GM18951 (cell line): ENCODE results near the gene ATP8A2.

Experiments
- POLR2A ChIP-seq: IDR thresholded peaks from 4 replicates; pipeline ENCODE4 v1.6.1; 2011; ENCODE audit warnings: mild to moderate bottlenecking; ENCODE audit not compliant: insufficient read length, insufficient read depth; ENCODE audit errors: extremely low read depth
- in situ Hi-C: fragments of 300-500 bp; cut with MboI; formaldehyde crosslinking; loops from one replicate; pipeline ENCODE4 v1.12.0; 2022; ENCODE audit warnings: low sequenced_read_pairs, mixed read lengths, inconsistent platforms; ENCODE audit not compliant: unreplicated experiment

Gene ATP8A2

GRCh38 chr13:26058704-26059103 is 686.9 kb downstream of the ATP8A2 start:
- in situ Hi-C loops = no loop called here
- TF ChIP-seq POLR2A = no peak

DNA sequence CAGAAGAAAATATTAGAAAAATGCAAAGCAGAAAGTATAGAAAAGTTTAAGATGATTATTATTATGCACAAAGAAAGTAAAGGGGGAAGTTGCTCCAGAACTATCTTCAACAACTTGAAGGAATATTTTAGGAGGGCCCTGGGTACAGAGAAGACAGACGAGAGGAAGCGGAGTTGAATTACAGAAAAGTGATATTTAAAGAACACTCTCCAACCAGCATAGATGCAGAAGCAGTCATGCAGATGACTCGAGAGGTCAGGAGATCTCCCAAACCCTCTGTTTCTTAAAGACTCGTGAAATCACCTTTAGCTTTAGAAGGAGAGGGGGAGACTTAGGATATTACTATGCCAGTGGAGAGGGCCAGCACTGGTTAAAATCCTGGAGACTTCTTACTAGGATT is 688.6 kb downstream of the ATP8A2 start:
- in situ Hi-C loops = loop anchor here (10.0 kb wide), 2 partner anchors 226 to 486 kb away; no protein-coding TSS in a partner anchor
- no peak for TF ChIP-seq POLR2A

- in situ Hi-C loops = loop anchor here (10.0 kb wide), 2 partner anchors 226 to 486 kb away; no protein-coding TSS in a partner anchor
- no peak for TF ChIP-seq POLR2A
These were observed 689.5 kb downstream of the ATP8A2 start for GRCh38 chr13:26061256-26061655.

DNA sequence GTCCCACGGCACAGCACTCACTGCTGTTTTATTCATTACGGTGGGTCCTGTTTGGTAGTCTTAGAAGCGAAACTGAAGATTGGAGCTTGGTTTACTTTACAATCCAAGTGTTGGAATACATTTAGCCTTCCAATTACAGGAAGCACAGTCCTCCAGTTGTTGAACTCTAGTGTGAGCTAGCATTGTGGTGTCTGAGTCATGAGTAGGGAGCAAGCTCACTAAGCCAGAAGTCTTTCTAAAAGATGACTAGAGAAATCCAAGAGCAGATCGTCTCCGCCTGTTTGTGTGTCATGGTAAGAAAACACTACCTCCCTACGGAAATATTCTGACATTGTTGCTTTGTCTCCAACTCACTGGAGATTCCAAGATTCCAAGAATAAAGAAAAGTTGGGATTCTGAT is 690.2 kb downstream of the ATP8A2 start:
- TF ChIP-seq POLR2A = no peak
- in situ Hi-C loops = loop anchor here (10.0 kb wide), 2 partner anchors 227 to 487 kb away; no protein-coding TSS in a partner anchor

- TF ChIP-seq POLR2A = no peak
- in situ Hi-C loops = loop anchor here (10.0 kb wide), 2 partner anchors 228 to 488 kb away; no protein-coding TSS in a partner anchor
These were observed 691.2 kb downstream of the ATP8A2 start for GRCh38 chr13:26062853-26063444.

GRCh38 chr13:26066492-26066891 is 694.7 kb downstream of the ATP8A2 start:
- in situ Hi-C loops = loop anchor here (10.0 kb wide), 2 partner anchors 232 to 492 kb away; no protein-coding TSS in a partner anchor

GRCh38 chr13:26067601-26068000 is 695.8 kb downstream of the ATP8A2 start:
- in situ Hi-C loops = loop anchor here (10.0 kb wide), 2 partner anchors 233 to 493 kb away; no protein-coding TSS in a partner anchor
- no peak for TF ChIP-seq POLR2A

GRCh38 chr13:26068372-26068771 is 696.6 kb downstream of the ATP8A2 start:
- in situ Hi-C loops = loop anchor here (10.0 kb wide), 2 partner anchors 234 to 494 kb away; no protein-coding TSS in a partner anchor

- in situ Hi-C loops = loop anchor here (5.0 to 10.0 kb wide), 3 partner anchors 235 to 1067 kb away; no protein-coding TSS in a partner anchor
These were observed 697.9 kb downstream of the ATP8A2 start for GRCh38 chr13:26069642-26070041.

GRCh38 chr13:26071691-26072090 is 699.9 kb downstream of the ATP8A2 start:
- no peak for TF ChIP-seq POLR2A
- in situ Hi-C loops = loop anchor here (5.0 kb wide), 1 partner anchor 1069 kb away; no protein-coding TSS in a partner anchor

DNA sequence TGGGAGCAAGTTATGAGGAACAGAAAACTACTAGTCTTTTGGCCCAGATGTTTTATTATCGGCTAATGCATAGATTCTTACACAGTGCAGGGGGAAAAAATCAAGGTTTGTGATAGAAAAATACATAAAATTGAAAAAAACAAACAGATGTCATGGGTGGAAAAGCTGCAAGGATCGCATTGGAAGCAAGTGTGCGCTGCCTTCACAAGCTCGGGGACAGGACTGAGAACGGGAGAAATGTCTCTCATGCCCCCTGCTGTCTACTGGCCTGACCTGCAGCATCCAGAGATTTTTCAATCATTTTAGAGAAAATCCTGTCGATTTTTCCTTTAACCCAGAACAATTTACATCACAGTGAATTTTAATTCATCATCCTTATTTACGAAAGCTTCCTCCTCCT is 700.6 kb downstream of the ATP8A2 start:
- in situ Hi-C loops = loop anchor here (5.0 kb wide), 1 partner anchor 1070 kb away; no protein-coding TSS in a partner anchor

DNA sequence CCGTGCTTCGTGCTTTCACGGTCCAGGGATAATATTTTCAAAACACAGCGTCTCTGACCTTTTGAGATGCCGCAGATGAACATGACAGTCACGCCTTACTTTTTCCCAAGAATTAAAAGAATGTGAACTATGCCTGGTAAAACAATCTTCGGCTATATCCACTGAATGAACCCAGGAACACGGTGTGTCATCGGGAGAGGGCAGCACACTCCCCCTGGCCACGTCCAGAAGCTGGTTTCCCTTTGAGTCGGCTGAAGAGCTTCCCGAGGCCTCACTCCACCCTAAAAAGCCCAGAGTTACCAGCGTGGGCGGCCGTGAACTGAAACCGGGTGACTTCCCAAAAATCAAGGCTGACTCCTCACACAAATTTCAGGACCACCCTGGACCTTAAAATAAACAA is 702.9 kb downstream of the ATP8A2 start:
- in situ Hi-C loops = loop anchor here (5.0 kb wide), 1 partner anchor 1072 kb away; no protein-coding TSS in a partner anchor
- TF ChIP-seq POLR2A = no peak
